Ishikawa (cell line): ENCODE data around the gene SLC9A9.

ENCODE experiments used
- CEBPB ChIP-seq: IDR thresholded peaks from 2 replicates; pipeline ENCODE4 v1.6.1; 2012
- CREB1 ChIP-seq: IDR thresholded peaks from 2 replicates; pipeline ENCODE4 v1.6.1; 2012; ENCODE audit warnings: low read depth
- EGR1 ChIP-seq: IDR thresholded peaks from 2 replicates; pipeline ENCODE4 v1.6.1; 2012
- EP300 ChIP-seq: IDR thresholded peaks from 2 replicates; pipeline ENCODE4 v1.6.1; 2012; ENCODE audit warnings: borderline replicate concordance
- FOXM1 ChIP-seq: IDR thresholded peaks from 2 replicates; pipeline ENCODE4 v1.6.1; 2012; ENCODE audit warnings: low read depth, borderline replicate concordance
- MAX ChIP-seq: IDR thresholded peaks from 2 replicates; pipeline ENCODE4 v1.6.1; 2012
- NFIC ChIP-seq: IDR thresholded peaks from 2 replicates; pipeline ENCODE4 v1.6.1; 2012
- RAD21 ChIP-seq: IDR thresholded peaks from 2 replicates; pipeline ENCODE4 v1.6.1; 2012; ENCODE audit warnings: low read depth
- REST ChIP-seq: IDR thresholded peaks from 2 replicates; pipeline ENCODE4 v1.6.1; 2012; ENCODE audit warnings: low read depth, mild to moderate bottlenecking
- TAF1 ChIP-seq: IDR thresholded peaks from 2 replicates; pipeline ENCODE4 v1.6.1; 2012; ENCODE audit warnings: low read depth, mild to moderate bottlenecking
- TCF12 ChIP-seq: IDR thresholded peaks from 2 replicates; pipeline ENCODE4 v1.6.1; 2012; ENCODE audit warnings: low read depth
- TEAD4 ChIP-seq: IDR thresholded peaks from 2 replicates; pipeline ENCODE4 v1.6.1; 2012
- USF1 ChIP-seq: IDR thresholded peaks from 2 replicates; pipeline ENCODE4 v1.6.1; 2012
- YY1 ChIP-seq: IDR thresholded peaks from 2 replicates; pipeline ENCODE4 v1.6.1; 2012; ENCODE audit warnings: low read depth
- ZBTB7A ChIP-seq: IDR thresholded peaks from 2 replicates; pipeline ENCODE4 v1.6.1; 2012; ENCODE audit warnings: low read depth

SLC9A9 gene

DNA sequence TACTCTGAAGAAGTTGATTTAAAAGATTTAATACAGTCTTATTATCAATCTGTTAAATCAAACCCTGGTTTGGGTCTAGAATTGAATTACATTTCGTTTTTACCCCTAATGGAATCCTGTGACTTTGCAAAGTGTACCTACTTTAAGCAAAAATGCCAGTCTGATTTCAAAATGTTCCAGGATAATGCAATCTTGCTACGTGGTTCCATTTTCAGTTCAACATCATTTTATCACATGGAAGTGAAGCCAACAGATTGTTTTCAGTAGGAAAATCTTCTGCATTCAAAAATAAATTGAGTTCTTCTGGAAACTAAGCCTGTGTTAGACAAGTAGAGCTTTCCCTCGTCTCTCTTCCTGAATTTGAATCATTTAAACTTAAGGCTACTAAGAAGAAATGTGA is 372.3 kb downstream of the SLC9A9 start:
- TF ChIP-seq TCF12, result no peak
- no peak for TF ChIP-seq YY1
- TF ChIP-seq USF1, result no peak
- no peak for TF ChIP-seq ZBTB7A
- no peak for TF ChIP-seq FOXM1
- TF ChIP-seq CEBPB, result no peak
- no peak for TF ChIP-seq RAD21

DNA sequence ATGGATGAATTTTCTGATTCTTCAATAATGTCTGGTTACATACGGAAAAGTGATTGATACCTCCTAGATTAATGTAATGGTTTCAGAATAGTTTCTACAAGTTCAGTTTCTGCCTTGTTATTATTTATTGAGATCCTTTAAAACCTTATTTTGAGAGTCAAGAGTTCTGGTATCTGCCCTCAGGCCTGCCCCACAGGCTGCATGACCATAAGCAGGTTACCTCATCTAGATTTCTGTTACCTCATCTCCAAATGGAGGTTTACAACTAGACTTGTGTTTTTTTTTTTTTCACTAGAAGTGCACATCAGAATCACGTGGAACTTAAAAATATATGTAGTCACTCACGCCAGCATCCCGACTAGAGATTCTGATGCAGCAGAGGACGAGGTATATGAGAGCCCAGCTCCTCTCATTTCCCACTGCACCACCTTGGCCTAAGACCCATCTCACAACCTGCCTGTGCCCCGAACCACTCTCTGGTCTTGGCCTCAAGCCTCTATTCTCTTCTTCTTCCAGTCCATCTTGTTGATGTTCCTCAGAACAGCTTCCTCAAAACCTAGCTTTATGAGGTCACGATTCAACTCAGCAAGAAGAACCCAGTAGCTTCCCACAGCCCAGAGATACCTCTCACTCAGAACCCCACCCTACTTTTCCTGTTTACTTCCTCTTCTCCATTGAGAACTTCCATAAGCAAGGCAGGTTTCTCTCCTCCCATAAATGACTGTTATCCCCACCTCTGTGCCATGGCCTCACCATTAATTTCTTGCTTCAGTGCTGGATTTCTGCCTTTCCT is 375.3 kb downstream of the SLC9A9 start:
- TF ChIP-seq ZBTB7A (no peak), CEBPB (no peak), EGR1 (no peak), TCF12 (no peak), YY1 (no peak), MAX (no peak), RAD21 (no peak)

DNA sequence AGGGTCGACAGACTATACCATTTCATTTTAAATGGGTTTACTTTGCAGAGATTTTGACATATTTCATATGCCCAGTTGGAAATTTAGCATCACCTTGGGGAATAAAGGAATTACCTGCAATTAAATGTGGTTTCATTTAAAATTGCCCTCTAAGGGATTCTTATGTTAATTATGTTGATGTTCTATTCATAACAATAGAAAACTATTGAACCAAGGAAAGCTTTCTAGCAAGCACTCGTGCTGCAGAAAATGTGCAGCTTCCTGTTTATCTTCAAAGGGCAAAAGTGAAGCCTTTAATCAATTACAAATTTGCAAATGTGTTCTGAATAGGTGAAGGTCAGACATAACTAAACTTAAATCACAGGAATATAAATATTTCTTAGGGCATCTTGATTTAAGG is 376.6 kb downstream of the SLC9A9 start:
- TF ChIP-seq EGR1, result no peak
- TF ChIP-seq RAD21, result no peak
- TF ChIP-seq TEAD4, result no peak
- no peak for TF ChIP-seq TCF12

DNA sequence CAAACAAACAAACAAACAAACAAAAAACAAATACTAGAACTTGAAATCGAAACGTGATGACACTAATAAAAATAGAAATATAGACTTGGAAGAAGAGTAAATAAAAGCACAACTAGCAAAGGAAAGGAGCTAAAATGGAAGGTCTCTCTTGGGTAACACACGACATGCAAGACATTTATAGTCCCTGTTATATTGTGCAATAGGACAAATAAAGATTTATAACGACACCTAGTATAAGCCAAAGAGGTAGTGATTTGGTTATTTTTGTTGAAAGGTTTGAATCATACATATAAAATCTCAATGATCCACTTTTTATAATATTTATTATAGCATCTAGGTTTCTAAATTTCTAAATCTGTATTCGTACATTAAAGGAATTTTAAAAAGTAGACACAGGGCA is 379.1 kb downstream of the SLC9A9 start:
- TF ChIP-seq TEAD4 (no peak), TCF12 (no peak), USF1 (no peak), YY1 (no peak), ZBTB7A (no peak), TAF1 (no peak), NFIC (no peak), MAX (no peak), EP300 (no peak), REST (no peak), CEBPB (no peak), CREB1 (no peak), RAD21 (no peak), EGR1 (no peak)

GRCh38 chr3:143465666-143466065 is 382.6 kb downstream of the SLC9A9 start:
- 0 out of 2 replicates have a peak, but pooled peaks have one; percentile 24 for TF ChIP-seq TCF12
- peak; percentile 71; the same call in 1 of the 2 replicates for TF ChIP-seq FOXM1
- peak; percentile 60 for TF ChIP-seq NFIC
- peak; percentile 68 for TF ChIP-seq EP300
- no peak for TF ChIP-seq YY1
- TF ChIP-seq CEBPB, result peak; percentile 47
- TF ChIP-seq RAD21, result no peak
- no peak for TF ChIP-seq CREB1
- peak; percentile 12; the same call in 1 of the 2 replicates for TF ChIP-seq TEAD4
- no peak for TF ChIP-seq TAF1
- no peak for TF ChIP-seq EGR1

DNA sequence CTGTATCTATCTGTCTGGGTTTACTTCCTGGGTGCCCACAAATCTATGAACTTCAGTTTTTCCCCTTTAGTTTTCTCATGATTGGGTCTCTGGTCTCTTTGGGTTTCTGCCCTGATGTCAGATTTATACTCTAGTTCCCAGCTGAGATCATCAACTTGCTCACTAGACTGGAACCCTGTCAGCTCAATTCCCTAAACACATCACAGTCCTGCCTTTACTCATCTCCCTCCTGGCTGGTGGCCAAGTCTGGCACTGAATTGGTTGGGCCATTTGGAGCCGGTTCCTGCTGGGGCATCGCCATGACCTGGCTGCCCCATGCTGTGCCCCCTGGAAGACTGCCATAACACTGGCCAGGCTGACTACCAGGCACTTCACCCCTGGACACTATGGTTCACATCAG is 383.4 kb downstream of the SLC9A9 start:
- TF ChIP-seq TEAD4, result peak; percentile 83
- no peak for TF ChIP-seq REST
- TF ChIP-seq CEBPB, result no peak
- peak; percentile 12; the same call in 1 of the 2 replicates for TF ChIP-seq RAD21
- no peak for TF ChIP-seq ZBTB7A
- TF ChIP-seq YY1, result 0 out of 2 replicates have a peak, but pooled peaks have one; percentile 56
- TF ChIP-seq CREB1, result 0 out of 2 replicates have a peak, but pooled peaks have one; percentile 23
- peak; percentile 99 for TF ChIP-seq NFIC
- TF ChIP-seq EGR1, result no peak
- peak; percentile 95 for TF ChIP-seq EP300
- 0 out of 2 replicates have a peak, but pooled peaks have one; percentile 27 for TF ChIP-seq MAX
- TF ChIP-seq TAF1, result no peak
- TF ChIP-seq FOXM1, result peak; percentile 83; the same call in 1 of the 2 replicates
- TF ChIP-seq USF1, result peak; percentile 28
- TF ChIP-seq TCF12, result peak; percentile 94
